SKM-1 (cell line): ENCODE results near the gene GNG7.
"Not testable (repeated sequence)": the region's sequence is repeated elsewhere in the genome, so short reads cannot be mapped to it uniquely, and the experiment has no call there.

Source experiments
- DNase-seq: peaks from one replicate; lab custom pipeline; 2025; ENCODE audit not compliant: unreplicated experiment; lab: John Stamatoyannopoulos, UW

The GNG7 gene

GRCh38 chr19:2606774-2607173, 95.7 kb downstream of the GNG7 start:
- DNase-seq: not testable (repeated sequence)

- not testable (repeated sequence) for DNase-seq
Measured at GRCh38 chr19:2605889-2606288, 96.6 kb downstream of the GNG7 start.

GRCh38 chr19:2604747-2605329, 97.7 kb downstream of the GNG7 start:
- DNase-seq: no peak

DNA sequence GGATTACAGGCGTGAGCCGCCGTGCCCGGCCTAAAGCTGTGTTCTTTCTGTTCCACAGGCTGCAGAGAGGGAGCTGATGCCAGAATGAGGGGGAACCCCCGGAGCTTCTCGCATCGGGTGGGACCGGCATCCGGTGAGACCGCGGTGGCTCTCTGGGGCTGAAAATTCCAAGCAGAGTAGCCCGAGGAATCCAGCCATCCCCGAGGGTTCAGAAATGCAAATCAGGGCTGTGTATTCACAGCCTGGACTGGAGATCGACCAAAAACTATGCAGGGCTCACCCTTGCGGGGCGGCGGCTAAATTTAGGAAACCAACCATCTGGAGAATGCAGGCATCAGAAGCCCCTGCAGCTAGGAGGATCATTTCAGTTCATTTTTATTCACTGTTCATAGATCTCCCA, 99.2 kb downstream of the GNG7 start:
- DNase-seq: no peak

- DNase-seq: no peak
Measured at GRCh38 chr19:2602391-2603181, 99.9 kb downstream of the GNG7 start.

DNA sequence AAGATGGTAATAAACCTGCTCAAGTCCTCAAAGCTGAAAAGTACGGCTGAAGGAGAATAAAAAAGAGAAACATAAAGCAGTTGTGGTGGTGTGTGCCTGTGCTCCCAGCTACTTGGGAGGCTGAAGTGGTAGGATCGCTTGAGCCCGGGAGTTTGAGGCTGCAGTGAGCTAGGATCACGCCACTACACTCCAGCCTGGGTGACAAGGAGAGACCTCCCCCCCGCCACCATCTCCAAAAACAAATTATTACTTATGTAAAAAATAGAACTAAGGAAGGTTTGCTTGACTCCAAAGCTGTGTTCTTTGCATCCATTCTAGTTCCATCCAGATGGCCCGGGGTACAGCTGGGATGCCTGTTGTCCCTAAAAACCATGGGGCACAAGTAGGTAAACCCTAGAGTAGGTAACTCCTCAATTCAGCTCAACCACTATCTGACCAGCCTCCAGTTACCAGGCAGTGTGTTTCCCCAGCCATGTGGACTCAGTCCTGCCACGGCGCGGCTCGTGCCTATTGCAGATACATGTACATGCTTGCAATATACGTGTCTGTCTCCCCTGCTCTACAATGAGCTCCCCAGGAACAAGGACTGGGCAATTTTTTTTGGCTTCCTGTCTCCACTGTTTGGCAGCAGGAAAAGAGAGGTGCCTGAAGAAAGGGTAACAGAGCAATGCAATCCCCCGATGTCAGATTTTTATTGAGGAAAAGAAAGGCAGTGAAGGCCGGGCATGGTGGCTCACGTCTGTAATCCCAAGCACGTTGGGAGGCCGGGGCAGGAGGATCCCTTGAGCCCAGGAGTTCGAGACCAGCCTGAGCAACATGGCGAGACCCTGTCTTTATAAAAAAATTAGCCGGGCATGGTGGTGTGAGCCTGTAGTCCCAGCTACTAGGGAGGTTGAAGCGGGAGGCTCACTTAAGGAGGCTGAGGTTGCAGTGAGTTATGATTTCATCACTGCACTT, 101.3 kb downstream of the GNG7 start:
- DNase-seq: no peak

DNA sequence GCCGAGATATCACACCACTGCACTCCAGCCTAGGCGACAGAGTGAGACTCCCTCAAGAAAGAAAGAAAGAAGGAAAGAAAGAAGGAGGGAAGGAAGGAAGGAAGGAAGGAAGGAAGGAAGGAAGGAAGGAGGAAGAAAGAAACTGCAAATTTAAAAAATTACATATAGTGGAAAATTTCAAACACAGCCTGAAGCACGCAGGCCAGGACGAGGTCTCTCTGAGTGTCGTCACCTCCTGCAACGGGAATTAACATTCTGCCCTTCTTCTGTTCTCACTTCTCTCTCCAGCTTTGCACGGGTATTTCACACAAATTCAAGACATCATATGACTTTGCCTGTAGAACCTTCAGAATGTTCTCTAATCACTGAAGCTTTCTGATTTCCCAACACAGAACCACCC, 108.2 kb downstream of the GNG7 start:
- no peak for DNase-seq

- no peak for DNase-seq
Measured at GRCh38 chr19:2592824-2593223, 109.7 kb downstream of the GNG7 start.

DNA sequence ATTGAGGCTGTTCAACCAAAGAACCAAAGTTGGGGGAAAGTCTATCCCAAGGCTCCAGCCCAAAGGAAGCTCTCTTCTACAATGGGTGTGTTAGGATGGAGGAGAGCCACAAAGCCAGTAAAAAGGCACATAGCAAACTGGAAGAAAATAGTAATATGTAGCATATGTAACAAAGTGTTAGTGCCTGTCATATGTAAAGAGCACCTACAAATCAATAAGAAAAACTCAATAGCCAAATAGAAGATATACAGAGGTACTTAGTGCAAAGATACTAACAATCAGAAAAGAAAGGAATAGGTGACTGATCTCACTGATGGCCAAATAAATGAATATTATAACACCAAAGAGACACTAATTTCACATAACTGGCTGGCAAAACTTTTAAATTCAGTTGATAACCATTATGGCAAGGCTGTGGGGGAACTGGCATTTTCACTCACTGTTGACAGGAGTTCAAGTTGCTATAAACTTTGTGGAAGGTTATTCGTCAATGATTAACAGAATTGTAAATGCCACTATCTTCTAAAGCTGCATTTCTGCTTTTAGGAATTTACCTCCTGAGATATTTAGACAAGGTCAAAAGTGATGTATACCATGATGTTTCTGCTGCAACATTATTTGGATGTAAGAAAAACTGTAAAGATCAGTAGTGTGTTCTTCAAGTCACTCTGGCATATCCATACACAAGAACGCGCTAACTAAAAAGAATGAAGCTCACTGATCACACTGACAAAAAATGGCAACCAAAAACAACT, 110.8 kb downstream of the GNG7 start:
- no peak for DNase-seq

DNA sequence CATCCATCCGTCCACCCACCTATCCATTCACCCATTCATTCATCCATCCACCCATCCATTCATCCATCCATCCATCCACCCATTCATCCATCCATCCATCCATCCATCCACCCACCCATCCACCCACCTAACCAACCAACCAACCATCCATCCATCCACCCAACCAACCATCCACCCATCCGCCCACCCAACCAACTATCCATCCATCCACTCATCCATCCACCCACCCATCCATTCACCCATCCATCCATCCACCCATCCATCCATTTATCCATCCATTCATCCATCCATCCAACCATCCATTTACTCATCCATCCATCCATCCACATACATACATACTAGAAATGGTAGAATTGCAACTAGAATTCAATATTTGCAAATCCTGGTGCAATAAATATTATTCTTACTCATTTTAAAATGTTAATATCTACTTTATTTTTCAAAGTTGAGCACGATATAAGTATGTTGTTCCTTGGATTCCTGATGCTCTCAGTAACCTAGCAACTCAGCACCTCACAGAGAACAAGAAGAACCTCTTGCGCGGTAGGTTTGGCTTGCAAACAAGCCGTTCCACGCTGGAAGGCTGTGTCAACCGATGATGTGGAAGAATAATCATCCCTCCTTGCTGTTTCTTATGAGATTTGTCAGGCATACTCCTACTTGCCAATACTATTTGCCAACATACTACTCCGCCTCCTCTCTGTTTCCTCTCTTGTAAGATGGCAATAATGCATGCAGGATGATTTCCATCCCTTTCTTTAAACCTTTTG, 111.7 kb downstream of the GNG7 start:
- DNase-seq: no peak

DNA sequence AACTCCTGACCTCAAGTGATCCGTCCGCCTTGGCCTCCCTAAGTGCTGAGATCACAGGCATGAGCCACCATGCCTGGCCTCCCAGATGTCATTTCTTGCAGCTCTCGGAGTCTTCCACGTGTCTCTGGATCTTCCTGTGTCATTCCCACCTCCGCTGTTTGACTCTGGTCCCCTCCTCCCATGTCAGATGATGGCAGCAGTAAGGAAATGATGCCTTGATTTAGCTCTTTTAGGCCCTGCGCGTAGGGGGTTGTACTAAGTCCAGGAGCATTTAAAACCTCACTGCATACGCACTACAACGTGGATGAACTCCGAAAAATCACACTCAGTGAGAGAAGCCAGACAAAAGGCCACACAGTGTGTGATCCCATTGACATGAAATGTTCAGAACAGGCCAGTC, 113.1 kb downstream of the GNG7 start:
- no peak for DNase-seq

GRCh38 chr19:2588081-2588777, 114.3 kb downstream of the GNG7 start:
- no peak for DNase-seq

GRCh38 chr19:2587001-2587719, 115.3 kb downstream of the GNG7 start:
- DNase-seq: no peak

GRCh38 chr19:2586196-2586595, 116.3 kb downstream of the GNG7 start:
- DNase-seq: no peak

DNA sequence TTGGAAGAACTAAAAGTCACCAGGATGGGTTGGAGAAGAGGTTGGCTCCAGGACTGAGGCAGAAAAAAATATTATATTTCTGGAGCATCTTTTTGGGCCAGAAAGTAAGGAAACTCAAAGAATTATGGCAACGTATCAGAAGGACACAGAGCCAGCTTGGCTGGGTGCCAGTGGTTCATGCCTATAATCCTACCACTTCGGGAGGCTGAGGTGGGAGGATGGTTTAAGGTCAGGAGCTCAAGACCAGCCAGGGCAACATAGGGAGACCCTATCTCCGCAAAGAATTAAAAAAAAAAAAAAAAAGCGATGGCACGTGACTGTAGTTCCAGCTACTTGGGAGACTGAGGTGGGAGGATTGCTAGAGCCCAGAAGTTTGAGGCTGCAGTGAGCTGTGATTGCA, 118.5 kb downstream of the GNG7 start:
- DNase-seq: no peak

DNA sequence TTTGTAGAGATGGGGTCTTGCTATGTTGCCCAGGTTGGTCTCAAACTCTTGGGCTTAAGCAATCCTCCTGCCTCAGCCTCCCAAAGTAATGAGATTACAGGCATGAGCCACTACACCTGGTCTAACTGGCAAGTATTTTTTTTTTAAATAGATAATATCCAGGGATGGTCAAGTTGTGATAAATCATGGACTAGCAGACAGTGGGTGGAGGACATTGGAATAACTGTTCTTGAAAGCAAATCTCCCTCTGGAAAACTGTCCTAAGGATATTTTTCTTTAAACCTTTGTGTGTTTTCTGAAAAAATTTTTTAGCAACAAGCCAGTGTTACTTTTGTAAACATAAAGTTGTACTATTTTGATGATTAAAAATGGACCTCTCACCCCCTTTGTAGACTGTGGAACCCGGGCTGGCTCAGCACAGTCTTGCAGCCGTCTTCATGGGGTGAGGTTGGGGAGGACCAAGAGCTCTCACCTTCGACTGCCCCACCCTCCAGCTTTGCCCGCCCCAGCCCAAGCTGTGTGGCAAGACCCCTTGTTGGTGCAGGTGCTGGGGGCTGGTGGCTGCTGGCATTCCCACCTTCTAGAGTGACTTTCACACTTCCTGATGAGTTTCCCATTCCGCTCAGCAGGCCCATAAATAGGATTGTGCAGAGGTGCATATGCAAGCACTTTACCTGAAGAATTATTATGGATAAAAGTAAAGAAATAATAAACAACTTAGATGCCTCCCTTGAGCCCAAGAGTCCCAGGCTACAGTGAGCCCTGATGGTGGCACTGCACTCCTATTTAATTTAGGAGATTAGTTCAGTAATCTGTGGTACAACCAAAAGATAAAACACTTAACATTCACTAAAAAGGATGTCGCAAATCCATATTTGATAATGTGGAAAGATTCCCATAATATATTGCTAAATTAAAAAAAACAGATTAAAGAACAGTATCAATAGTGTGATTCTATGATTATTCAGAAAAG, 119.2 kb downstream of the GNG7 start:
- no peak for DNase-seq

- DNase-seq: not testable (repeated sequence)
Measured at GRCh38 chr19:2580396-2580795, 122.1 kb downstream of the GNG7 start.
